Stimulated activated CD4-positive, alpha-beta T cell treated with anti-CD3 and anti-CD28 coated beads, Interleukin-1b, Interleukin-23, amount 100 ng/mL, for 4 hours (primary cell): Measurements from ENCODE around the gene ASB6.

Experiments
- DNase-seq, 2 donors: peaks; one replicate each; pipeline ENCODE4 v3.0.0-alpha.2; 2020; ENCODE audit warnings: low read depth in 2 of 2

ASB6 gene

GRCh38 chr9:129641750-129642585 is at the start of gene ASB6:
ASB6 (minus strand) TSS chr9:129642151; CDS start chr9:129641999, 152 bp downstream.
- peak; percentile 91 to 98 for DNase-seq

GRCh38 chr9:129688285-129689043 is 46.5 kb upstream of the ASB6 start:
- no peak for DNase-seq

- DNase-seq: no peak
Observed at GRCh38 chr9:129687391-129687790, 45.4 kb upstream of the ASB6 start.

DNA sequence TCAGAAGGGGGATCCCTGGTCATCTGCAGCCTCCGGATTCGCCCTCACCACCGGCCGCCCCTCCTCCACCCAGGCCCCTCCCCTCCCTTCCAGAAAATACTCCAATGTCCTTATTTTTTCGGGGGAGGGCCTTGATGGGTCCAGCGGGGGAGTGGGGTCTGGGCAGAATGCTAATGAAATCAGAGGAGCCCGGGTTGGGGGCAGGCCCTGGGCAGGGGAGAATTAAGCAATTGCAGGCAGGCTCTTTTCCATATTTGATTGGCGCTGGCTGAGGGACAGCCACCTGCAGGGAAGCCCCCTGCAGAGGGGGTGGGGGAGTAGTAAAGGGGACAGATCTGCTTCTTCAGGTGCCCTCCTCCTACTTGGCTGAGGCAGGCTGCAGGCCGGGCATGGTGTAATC is 44.8 kb upstream of the ASB6 start:
- DNase-seq: no peak

DNA sequence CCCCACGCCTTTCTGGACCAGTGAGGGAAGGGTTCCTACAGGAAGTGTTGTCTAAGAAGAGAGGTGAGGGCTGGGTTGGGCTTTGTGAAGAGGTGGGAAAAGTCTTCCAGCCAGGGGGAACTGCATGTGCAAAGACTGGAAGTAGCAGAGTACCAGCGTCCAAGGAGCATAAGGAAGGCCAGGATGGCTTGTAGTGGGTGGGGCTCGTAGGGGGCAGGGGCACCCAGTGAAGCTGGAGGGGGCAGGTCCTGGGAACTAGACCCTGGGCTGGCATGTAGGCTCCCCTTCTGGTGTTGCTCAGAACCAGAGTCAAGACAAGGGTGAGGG is 43.9 kb upstream of the ASB6 start:
- DNase-seq: no peak

DNA sequence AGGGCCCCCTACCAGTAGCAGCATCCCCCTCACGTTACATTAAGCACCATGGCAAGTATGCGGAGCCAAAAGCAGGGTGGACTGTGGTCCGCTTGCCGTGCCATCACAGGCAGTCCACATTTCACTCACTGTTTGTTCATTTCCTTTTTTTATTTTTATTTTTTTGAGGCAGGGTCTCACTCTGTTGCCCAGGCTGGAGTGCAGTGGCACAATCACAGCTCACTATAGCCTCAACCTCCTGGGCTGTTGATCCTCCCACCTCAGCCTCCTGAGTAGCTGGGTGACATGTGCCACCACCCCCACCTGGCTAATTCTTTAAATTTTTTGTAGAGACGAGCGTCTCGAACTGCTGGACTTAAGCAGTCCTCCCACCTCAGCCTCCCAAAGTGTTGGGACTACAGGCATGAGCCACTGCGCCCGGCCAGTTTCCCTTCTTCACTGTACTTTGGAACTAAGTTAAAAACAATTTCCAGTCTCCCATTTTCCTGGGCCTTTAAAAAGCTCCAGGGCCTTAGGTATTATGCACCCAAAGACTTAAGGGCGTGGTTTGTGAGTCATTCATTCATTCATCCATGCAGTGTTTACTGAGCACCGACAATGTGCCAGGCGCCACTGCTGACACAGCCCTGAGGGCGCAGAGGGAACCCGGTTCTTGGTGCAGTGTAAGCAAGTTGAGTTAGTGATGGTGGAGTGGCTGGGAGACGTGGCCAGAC is 43.4 kb upstream of the ASB6 start:
- no peak for DNase-seq

DNA sequence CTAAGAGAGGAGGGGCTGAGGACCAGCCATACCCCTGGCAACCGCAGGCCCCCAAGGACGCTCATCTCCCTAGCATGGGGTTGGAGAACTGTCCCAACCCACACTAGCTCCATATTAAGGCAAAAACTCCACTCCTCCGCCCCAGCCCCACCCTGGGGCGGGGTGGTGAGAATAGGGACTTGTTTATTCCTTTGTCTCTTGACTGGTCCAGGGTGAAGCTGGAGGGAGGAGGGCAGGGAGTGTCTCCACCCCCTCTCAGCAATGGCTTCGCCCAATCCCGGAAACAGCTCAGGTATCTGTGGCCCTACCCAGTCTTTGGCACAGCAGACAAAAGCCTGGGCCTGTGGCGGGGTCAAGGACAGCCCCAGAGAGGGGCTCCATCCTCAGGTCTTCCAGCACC is 40.4 kb upstream of the ASB6 start:
- DNase-seq: no peak

DNA sequence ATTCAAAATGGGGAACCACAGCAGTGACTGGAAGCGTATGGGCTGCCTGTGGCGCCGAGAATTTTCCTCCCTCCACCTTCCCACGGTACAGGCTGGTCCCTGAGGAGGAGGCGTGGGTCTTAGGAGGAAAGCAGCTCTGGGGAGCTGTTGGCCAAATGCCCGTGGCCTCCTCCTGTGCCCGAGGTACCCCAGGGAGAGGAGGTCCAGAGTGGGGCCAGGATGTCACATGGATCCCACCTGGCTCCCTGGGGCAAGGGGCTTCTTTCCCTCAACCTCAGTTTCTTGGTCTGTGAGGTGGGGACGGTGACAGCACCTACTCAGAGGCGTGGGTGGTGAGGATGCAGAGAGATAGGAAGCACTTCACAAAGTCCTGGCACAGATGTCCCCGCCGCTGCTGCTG is 40.0 kb upstream of the ASB6 start:
- no peak for DNase-seq

DNA sequence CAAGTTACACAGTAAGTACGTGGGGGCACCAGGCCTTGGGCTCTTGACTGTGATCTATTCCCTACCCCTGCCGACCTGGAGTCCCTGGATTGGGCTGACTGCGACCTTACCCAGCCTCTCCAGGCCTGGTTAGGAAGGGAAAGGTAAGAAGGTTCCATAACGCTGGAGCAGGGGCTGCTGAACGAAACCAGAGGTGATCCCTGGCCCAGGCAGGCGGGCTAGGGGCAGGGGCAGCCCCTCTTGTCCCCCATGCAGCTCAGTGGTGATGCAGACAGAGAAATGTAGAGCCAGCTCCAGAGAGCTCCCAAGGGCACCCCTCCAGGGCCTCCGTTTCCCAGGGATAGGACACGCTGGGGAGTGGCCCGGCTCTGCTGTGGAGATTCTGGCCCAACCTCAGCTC is 37.6 kb upstream of the ASB6 start:
- DNase-seq: no peak

- DNase-seq: no peak
Observed at GRCh38 chr9:129678844-129679243, 36.9 kb upstream of the ASB6 start.

- DNase-seq: no peak
Observed at GRCh38 chr9:129677456-129677855, 35.5 kb upstream of the ASB6 start.

DNA sequence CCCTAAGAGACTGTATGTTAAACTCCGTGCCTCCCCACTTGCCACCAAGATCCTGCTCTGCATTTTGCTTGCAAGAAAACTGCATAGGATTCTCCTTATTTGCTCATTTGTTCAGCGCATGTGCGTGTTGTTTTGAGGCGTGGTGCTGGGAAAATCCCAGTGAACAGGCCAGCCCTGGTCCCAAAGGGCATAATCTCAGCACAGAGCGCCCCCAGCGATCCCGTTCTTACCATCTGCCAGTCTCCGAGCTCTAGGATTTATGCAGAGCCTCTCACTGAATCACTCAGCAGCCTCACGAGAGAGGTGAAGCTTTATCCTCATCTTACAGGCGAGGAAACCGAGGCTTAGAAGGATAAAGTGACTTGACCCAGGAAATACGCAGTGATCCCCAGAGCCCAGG is 35.0 kb upstream of the ASB6 start:
- DNase-seq: no peak

DNA sequence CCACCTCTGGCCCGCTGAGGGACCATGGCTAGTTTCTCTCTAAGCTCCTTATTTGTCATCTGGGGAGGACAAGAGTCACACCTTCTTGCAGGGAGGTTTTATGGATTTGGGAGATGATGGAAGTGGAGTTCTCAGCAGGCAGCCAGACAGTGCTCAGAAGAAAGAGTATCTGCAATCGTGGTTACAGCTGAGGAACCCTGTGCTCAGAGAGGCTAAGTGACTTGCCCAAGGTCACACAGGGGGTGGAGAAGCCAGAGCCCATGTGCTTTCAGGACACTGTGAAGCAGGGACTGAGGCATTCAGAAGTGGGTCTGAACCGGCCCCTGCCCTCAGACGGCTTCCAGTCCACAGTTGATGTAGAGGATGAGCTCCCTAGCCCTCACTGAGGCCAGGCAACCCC is 34.3 kb upstream of the ASB6 start:
- no peak for DNase-seq

DNA sequence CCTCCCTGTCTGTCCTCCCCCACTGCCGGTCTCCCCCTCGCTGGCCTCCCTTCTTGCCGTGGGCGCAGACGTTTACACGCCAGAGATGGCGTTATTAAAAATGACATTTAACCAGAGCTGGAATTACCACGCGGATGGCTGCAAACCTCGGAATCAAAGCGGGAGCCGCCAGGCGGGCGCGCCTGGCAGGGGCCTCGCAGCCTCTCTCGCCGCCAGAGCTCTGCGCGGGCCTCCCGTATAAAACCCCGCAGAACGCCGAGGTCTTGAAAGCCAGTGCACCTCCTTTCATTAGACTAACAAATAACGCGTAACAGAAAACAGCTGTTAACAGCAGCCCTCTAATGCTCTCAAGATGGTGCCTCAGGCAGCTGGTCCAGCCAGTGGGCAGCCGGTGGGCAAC is 33.7 kb upstream of the ASB6 start:
- DNase-seq: no peak

DNA sequence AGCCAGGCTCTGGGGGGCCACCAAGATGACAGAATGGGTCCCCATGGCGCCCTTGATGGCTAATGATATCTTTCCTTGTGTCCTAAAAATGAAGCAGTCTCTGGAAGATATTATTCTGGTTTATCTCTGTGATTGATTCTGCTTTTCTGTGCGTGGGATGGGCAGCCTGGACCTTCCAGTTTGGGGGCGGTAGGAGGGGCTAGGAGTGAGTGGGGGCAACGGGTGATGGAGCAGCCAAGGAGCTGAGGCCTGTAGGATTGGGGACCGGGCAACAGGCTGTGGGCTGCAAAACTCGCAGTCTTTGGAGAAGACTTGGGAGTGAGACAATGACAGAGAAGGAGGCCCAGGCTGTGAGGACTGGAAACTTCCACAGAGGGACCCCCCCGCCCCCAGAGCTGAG is 32.3 kb upstream of the ASB6 start:
- no peak for DNase-seq

GRCh38 chr9:129673602-129674001 is 31.7 kb upstream of the ASB6 start:
- DNase-seq: no peak

DNA sequence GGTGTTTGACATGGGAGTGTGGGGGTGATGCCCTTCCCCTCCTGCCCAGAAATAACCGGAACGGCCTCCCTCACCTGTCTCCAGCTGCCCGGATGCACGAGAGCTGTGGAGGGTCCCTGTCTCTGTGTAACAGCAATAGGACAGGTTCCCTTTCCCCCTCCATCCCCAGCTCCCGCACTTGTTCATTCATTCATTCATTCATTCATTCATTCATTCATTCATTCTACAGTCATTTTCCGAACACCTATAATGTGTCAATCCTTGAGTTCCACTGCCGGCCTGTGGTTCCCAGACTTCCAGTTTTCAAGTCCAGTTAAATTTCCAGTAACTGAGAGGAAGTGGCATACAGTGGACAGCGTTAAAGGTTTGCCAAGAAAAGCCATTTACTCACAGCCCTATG is 30.8 kb upstream of the ASB6 start:
- no peak for DNase-seq

DNA sequence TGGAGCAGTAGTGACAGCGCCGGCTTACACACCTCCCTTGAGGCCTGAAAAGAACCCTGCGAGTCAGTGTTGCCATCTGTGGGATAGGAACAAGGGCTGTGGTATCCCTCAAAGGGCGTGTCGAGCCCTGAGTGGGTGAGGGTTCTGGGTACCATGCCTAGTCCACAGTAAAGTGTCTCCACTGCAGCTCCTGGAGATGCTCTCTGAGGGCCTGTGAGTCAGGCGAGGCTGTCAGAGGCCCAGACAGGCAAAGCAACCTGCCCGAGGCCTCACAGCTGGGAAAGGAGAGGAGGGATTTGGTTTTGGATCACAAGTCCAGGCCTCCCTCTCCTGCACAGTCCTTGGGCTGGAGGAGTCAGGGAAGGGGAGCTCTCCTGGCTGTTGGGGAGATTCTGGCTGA is 29.6 kb upstream of the ASB6 start:
- DNase-seq: no peak

GRCh38 chr9:129671065-129671464 is 29.1 kb upstream of the ASB6 start:
- DNase-seq: no peak

DNA sequence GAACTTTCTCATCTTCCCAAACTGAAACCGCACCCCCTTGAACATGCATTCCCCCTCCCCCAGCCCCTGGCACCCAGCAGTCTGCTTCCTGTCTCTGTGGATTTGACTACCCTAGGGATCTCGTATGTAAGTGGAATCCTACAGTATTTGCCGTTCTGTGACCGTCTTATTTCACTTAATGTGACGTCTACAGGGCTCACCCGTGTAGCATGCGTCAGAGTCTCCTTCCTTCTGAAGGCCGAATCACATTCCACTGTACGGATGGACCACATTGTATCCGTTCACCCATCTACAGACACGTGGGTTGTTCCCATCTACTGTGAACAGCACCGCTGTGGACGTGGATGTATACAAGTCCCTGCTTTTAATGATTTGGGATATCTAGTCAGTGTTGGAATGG is 28.0 kb upstream of the ASB6 start:
- no peak for DNase-seq

GRCh38 chr9:129669141-129669718 is 27.3 kb upstream of the ASB6 start:
- DNase-seq: no peak

DNA sequence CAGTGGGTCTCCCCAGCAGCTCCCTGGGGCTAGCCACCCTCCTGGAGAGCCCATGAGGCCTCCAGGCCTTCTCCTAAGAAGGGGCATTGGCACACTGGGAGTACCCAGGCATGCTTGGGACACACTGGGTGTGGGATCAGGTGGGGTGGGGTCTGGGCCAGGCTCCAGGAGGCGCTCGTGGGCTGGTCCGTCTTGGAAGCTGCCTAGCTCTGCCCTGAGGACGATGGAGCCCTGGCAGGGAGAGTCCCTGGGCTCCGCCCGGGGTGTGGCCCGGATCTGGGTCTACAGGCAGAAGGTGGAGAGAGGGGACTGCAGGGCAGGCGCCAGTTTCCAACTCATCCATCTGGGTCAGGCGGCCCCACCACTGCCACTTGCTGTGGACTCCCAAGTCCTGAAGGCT is 25.9 kb upstream of the ASB6 start:
- no peak for DNase-seq
